Measurements from ENCODE around the gene FAM53B. TPM values are rescaled to one million over a fixed set of nuclear protein-coding genes. Genes with fewer than 3 reads are reported as not detected.

The FAM53B gene
- polyA plus RNA-seq, 1 of the 3 experiments (the other 2 are of a cell fraction), result 5.6 TPM

DNA sequence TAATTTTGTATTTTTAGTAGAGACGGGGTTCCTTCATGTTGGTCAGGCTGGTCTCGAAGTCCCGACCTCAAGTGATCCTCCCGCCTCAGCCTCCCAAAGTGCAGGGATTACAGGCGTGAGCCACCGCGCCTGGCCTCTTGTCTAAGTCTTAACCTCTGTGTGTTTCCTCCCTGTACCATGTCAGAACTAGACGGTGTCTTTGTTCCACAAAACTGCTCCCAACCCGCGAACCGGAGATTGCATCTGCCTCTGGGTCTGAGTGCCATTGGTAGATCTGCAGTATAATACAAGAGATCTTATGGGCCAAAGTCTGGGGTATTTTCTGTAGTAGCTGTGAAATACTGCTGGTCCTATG is 48.8 kb upstream of the FAM53B start (continued):
- no peak for TF ChIP-seq NFIC (IDR thresholded peaks at IDR 0.05; ENCODE audit: borderline replicate concordance)
- TF ChIP-seq FOXJ3 (CRISPR knock-in tag; IDR thresholded peaks at IDR 0.05), result no peak

DNA sequence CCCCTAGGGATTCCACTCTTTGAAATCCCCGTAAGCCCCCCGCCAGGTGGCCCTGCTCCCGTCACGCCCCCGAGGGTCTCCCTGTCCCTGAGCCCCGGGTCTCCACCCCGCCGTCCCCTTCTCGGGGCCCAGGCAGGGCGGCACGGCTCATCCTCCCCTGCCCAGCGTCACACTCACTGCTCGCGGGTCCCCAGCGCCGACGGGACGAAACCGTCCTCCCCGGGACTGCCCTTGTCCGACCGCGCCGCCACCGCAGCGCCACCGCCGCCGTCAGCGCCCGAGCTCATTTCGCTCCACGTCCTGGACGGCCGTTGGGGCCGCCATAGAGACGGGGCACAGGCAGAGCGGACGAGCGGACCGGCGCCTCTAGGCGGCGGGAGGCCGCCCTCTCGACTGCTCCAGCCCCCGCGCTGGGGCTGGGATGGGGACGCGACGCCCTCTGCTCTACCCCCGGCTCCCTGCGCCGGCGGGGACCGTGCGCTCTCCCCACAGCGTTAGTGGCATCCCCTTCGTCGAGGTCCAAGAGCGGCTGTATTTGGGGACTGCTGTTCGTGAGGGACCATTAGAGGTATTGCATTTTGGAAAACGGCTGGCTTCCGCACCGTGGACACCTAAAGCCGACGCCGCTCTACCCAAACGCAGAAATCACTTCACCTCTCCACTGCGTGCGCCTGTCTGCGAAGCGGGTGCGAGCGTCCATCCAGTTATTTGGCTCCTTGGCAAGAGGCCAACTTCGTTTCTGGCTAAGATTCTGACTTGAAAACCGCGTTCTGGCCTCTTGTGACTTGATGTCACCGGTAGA is 47.6 kb upstream of the FAM53B start, which contains the start of gene EEF1AKMT2:
Gene EEF1AKMT2, minus strand, starts transcription at position 341 of the 802 bp plus-strand sequence. Its CDS starts 54 bp downstream, at position 287.
- Histone ChIP-seq H2AFZ (ENCODE audit: low read depth) (peak within 1 kb of the TSS; percentile 88), H3K79me2 (ENCODE audit: insufficient read depth) (peaks cover 38% of the 10 kb centered on the region), H4K20me1 (ENCODE audit: insufficient read depth) (no peaks in the 10 kb centered on the region), H3K27me3 (ENCODE audit: insufficient read depth) (no peaks in the 10 kb centered on the region), H3K36me3 (replicated peaks in 1 of 2; ENCODE audit: control insufficient read depth in 1 of 2, insufficient read depth in 2 of 2, low read length in 1 of 2) (peaks cover 11% of the 10 kb centered on the region in 2 experiments), H3K9ac (peak within 1 kb of the TSS; percentile 98), H3F3A (replicated peaks; ENCODE audit: insufficient read depth) (peaks cover 8% of the 10 kb centered on the region), H3K9me3 (no peaks in the 10 kb centered on the region), H3K4me1 (ENCODE audit: control insufficient read depth in 1 of 2, insufficient read depth in 2 of 2, low read depth in 1 of 2, low read length in 1 of 2) (no peaks in the 10 kb centered on the region; a peak in 1 of 4 replicates), H3K4me2 (peak within 1 kb of the TSS; percentile 93), H3K9me2 (no peaks in the 10 kb centered on the region), H3K27ac (ENCODE audit: low read depth in 2 of 2, low read length in 1 of 2) (peak within 1 kb of the TSS; percentile 85 to 88), H3K4me3 (ENCODE audit: low read depth in 2 of 2, low read length in 1 of 2) (peak within 1 kb of the TSS; percentile 74 to 96)
- TF ChIP-seq FOXM1 (IDR thresholded peaks at IDR 0.05; ENCODE audit: low read depth), result no peak; the same call in 1 of the 2 replicates
- peak; percentile 18; the same call in 1 of the 2 replicates for TF ChIP-seq TCF12 (IDR thresholded peaks at IDR 0.05)
- TF ChIP-seq, protein P1, sequence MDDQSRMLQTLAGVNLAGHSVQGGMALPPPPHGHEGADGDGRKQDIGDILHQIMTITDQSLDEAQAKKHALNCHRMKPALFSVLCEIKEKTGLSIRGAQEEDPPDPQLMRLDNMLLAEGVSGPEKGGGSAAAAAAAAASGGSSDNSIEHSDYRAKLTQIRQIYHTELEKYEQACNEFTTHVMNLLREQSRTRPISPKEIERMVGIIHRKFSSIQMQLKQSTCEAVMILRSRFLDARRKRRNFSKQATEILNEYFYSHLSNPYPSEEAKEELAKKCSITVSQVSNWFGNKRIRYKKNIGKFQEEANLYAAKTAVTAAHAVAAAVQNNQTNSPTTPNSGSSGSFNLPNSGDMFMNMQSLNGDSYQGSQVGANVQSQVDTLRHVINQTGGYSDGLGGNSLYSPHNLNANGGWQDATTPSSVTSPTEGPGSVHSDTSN (IDR thresholded peaks at IDR 0.05), result 0 out of 2 replicates have a peak, but pooled peaks have one; percentile 15
- peak; percentile 56 for TF ChIP-seq CHD2 (IDR thresholded peaks at IDR 0.05; ENCODE audit: low read length, partially characterized antibody)
- TF ChIP-seq, protein P2, sequence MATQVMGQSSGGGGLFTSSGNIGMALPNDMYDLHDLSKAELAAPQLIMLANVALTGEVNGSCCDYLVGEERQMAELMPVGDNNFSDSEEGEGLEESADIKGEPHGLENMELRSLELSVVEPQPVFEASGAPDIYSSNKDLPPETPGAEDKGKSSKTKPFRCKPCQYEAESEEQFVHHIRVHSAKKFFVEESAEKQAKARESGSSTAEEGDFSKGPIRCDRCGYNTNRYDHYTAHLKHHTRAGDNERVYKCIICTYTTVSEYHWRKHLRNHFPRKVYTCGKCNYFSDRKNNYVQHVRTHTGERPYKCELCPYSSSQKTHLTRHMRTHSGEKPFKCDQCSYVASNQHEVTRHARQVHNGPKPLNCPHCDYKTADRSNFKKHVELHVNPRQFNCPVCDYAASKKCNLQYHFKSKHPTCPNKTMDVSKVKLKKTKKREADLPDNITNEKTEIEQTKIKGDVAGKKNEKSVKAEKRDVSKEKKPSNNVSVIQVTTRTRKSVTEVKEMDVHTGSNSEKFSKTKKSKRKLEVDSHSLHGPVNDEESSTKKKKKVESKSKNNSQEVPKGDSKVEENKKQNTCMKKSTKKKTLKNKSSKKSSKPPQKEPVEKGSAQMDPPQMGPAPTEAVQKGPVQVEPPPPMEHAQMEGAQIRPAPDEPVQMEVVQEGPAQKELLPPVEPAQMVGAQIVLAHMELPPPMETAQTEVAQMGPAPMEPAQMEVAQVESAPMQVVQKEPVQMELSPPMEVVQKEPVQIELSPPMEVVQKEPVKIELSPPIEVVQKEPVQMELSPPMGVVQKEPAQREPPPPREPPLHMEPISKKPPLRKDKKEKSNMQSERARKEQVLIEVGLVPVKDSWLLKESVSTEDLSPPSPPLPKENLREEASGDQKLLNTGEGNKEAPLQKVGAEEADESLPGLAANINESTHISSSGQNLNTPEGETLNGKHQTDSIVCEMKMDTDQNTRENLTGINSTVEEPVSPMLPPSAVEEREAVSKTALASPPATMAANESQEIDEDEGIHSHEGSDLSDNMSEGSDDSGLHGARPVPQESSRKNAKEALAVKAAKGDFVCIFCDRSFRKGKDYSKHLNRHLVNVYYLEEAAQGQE (IDR thresholded peaks at IDR 0.05; ENCODE audit: low read depth, low read length), result peak; percentile 57; the same call in 1 of the 2 replicates
- TF ChIP-seq SIN3A (IDR thresholded peaks at IDR 0.05; ENCODE audit: borderline replicate concordance, low read depth, low read length), result peak; percentile 85; the same call in 1 of the 2 replicates
- TF ChIP-seq FOSL2 (IDR thresholded peaks at IDR 0.05; ENCODE audit: borderline replicate concordance, low read depth), result no peak
- no peak; a peak in 1 of 4 replicates for TF ChIP-seq EP300 (IDR thresholded peaks at IDR 0.05; ENCODE audit: borderline replicate concordance in 1 of 2, low read depth in 1 of 2, low read length in 1 of 2)
- TF ChIP-seq, protein P3, sequence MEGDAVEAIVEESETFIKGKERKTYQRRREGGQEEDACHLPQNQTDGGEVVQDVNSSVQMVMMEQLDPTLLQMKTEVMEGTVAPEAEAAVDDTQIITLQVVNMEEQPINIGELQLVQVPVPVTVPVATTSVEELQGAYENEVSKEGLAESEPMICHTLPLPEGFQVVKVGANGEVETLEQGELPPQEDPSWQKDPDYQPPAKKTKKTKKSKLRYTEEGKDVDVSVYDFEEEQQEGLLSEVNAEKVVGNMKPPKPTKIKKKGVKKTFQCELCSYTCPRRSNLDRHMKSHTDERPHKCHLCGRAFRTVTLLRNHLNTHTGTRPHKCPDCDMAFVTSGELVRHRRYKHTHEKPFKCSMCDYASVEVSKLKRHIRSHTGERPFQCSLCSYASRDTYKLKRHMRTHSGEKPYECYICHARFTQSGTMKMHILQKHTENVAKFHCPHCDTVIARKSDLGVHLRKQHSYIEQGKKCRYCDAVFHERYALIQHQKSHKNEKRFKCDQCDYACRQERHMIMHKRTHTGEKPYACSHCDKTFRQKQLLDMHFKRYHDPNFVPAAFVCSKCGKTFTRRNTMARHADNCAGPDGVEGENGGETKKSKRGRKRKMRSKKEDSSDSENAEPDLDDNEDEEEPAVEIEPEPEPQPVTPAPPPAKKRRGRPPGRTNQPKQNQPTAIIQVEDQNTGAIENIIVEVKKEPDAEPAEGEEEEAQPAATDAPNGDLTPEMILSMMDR (IDR thresholded peaks at IDR 0.05), result peak; percentile 32
- TF ChIP-seq, protein P4, sequence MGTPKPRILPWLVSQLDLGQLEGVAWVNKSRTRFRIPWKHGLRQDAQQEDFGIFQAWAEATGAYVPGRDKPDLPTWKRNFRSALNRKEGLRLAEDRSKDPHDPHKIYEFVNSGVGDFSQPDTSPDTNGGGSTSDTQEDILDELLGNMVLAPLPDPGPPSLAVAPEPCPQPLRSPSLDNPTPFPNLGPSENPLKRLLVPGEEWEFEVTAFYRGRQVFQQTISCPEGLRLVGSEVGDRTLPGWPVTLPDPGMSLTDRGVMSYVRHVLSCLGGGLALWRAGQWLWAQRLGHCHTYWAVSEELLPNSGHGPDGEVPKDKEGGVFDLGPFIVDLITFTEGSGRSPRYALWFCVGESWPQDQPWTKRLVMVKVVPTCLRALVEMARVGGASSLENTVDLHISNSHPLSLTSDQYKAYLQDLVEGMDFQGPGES (IDR thresholded peaks at IDR 0.05; ENCODE audit: low read depth, low read length), result no peak
- no peak; the same call in 1 of the 2 replicates for TF ChIP-seq GABPA (IDR thresholded peaks at IDR 0.05; ENCODE audit: low read depth)
- TF ChIP-seq, protein P5, sequence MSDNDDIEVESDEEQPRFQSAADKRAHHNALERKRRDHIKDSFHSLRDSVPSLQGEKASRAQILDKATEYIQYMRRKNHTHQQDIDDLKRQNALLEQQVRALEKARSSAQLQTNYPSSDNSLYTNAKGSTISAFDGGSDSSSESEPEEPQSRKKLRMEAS (IDR thresholded peaks at IDR 0.05; ENCODE audit: low read depth), result peak; percentile 59
- TF ChIP-seq YY1 (IDR thresholded peaks at IDR 0.05; ENCODE audit: low read depth), result peak; percentile 75
- peak; percentile 74; the same call in 1 of the 2 replicates for TF ChIP-seq FOXJ3 (CRISPR knock-in tag; IDR thresholded peaks at IDR 0.05)
- TF ChIP-seq, protein P6, sequence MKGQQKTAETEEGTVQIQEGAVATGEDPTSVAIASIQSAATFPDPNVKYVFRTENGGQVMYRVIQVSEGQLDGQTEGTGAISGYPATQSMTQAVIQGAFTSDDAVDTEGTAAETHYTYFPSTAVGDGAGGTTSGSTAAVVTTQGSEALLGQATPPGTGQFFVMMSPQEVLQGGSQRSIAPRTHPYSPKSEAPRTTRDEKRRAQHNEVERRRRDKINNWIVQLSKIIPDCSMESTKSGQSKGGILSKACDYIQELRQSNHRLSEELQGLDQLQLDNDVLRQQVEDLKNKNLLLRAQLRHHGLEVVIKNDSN (IDR thresholded peaks at IDR 0.05; ENCODE audit: borderline replicate concordance, low read depth), result 0 out of 2 replicates have a peak, but pooled peaks have one; percentile 24
- TF ChIP-seq TAF1 (IDR thresholded peaks at IDR 0.05; ENCODE audit: borderline replicate concordance, low read depth, low read length), result peak; percentile 94
- peak; percentile 74 for TF ChIP-seq POLR2AphosphoS5 (IDR thresholded peaks at IDR 0.05; ENCODE audit: low read depth, low read length)
- TF ChIP-seq MXI1 (IDR thresholded peaks at IDR 0.05; ENCODE audit: low read depth, low read length), result peak; percentile 75
- no peak for TF ChIP-seq TEAD4 (IDR thresholded peaks at IDR 0.05; ENCODE audit: borderline replicate concordance, insufficient read depth)
- peak; percentile 54; the same call in 1 of the 2 replicates for TF ChIP-seq ELF1 (IDR thresholded peaks at IDR 0.05)
- TF ChIP-seq NFIC (IDR thresholded peaks at IDR 0.05; ENCODE audit: borderline replicate concordance), result peak; percentile 78
- CTCF ChIA-PET, result interaction anchor here (0.6 to 2.0 kb wide), 6 partner anchors 10 to 138 kb away, joined by 3 to 7 read pairs (median 3); partner anchors contain the start of gene ABRAXAS2
- POLR2A ChIA-PET, result interaction anchor here (1.6 kb wide), 1 partner anchor 10 kb away, joined by 13 read pairs; the partner anchor contains the start of gene ABRAXAS2
- peak; percentile 98 for DNase-seq
- WGBS (ENCODE audit: low lambda C conversion rate), result 0% methylated on average over 34 of the region's 79 CpGs
